GM21447 (cell line): ENCODE measurements around the gene RHOT1.

ENCODE experiments used
- ATAC-seq: cut with Tn5 transposase; IDR thresholded peaks from one replicate; pipeline ENCODE4 v1.9.1; 2021; ENCODE audit not compliant: unreplicated experiment

The RHOT1 gene

GRCh38 chr17:32266389-32267301 lies 124.3 kb downstream of the RHOT1 start:
- no peak for ATAC-seq

- no peak for ATAC-seq
These were observed 125.4 kb downstream of the RHOT1 start for GRCh38 chr17:32267690-32268205.

- ATAC-seq: no peak
These were observed 126.5 kb downstream of the RHOT1 start for GRCh38 chr17:32268734-32269288.

GRCh38 chr17:32269377-32269776 lies 127.1 kb downstream of the RHOT1 start:
- no peak for ATAC-seq

- no peak for ATAC-seq
These were observed 129.5 kb downstream of the RHOT1 start for GRCh38 chr17:32271844-32272243.

- ATAC-seq: no peak
These were observed 131.8 kb downstream of the RHOT1 start for GRCh38 chr17:32274101-32274500.

GRCh38 chr17:32274643-32275042 lies 132.3 kb downstream of the RHOT1 start:
- ATAC-seq: no peak
